22Rv1 (cell line): ENCODE data around the gene EVI5L.

Experiments used
- ZFX ChIP-seq: fragments of 450-650 bp; IDR thresholded peaks from 2 replicates; pipeline ENCODE4 v1.6.1; 2017; ENCODE audit warnings: antibody characterized with exemption, borderline replicate concordance
- TF ChIP-seq, protein P1 (sequence below): fragments of 450-650 bp; IDR thresholded peaks from 2 replicates; pipeline ENCODE4 v1.5.1; 2017; ENCODE audit warnings: mild to moderate bottlenecking

DNA sequence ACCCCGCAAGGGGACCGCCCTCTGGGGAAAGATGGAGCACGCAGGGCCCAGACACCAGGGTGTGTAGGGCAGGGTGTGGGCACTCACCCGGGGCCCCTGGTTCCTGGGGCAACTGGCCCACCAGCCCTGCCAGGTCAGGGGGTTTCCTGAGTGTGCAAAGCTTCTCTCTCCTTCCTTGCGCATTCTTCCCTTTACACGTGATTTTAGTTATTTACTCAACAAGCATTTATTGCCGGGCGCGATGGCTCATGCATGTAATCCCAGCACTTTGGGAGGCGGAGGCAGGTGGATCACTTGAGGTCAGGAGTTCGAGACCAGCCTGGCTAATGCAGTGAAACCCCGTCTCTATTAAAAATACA, 23.7 kb downstream of the EVI5L start:
- TF ChIP-seq ZFX = no peak
- TF ChIP-seq, protein P1, sequence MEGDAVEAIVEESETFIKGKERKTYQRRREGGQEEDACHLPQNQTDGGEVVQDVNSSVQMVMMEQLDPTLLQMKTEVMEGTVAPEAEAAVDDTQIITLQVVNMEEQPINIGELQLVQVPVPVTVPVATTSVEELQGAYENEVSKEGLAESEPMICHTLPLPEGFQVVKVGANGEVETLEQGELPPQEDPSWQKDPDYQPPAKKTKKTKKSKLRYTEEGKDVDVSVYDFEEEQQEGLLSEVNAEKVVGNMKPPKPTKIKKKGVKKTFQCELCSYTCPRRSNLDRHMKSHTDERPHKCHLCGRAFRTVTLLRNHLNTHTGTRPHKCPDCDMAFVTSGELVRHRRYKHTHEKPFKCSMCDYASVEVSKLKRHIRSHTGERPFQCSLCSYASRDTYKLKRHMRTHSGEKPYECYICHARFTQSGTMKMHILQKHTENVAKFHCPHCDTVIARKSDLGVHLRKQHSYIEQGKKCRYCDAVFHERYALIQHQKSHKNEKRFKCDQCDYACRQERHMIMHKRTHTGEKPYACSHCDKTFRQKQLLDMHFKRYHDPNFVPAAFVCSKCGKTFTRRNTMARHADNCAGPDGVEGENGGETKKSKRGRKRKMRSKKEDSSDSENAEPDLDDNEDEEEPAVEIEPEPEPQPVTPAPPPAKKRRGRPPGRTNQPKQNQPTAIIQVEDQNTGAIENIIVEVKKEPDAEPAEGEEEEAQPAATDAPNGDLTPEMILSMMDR = no peak
